Epithelial cell of esophagus (primary cell): ENCODE data around the gene EEFSEC.
A peak's percentile ranks its signal among the peaks of the same experiment; 100 is the strongest.

Source experiments
- DNase-seq: peaks from one replicate; pipeline ENCODE4 v3.0.0; 2010; ENCODE audit warnings: low read depth
- H3K4me3 ChIP-seq: 2 replicates; pipeline ENCODE4 v1.5.1; 2011; ENCODE audit warnings: mild to moderate bottlenecking, low read length, control low read depth
- CTCF ChIP-seq: IDR thresholded peaks from 2 replicates; pipeline ENCODE4 v1.5.1; 2011; ENCODE audit warnings: low read depth, mild to moderate bottlenecking, low read length, control low read depth, inconsistent platforms; ENCODE audit not compliant: insufficient read depth; ENCODE audit errors: missing control alignments

The EEFSEC gene

DNA sequence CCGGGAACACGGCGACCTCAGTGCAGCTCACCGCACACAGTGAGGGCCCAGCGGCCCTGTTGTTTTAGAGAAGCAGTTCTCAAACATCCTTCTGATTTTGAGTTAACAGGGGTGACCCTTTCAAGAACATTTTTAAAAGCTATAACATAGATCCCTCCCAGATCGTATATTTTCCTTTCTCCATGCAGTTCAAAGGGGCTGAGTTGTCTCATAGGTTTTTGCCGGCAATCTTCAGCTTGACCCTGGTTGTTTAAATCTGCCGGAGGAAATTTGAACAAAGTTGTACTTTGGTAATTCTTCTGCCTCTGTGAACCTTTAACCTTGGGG, 14.3 kb downstream of the EEFSEC start:
- no peak for TF ChIP-seq CTCF
- DNase-seq = no peak
- no peak overlapping the region for H3K4me3 ChIP-seq

DNA sequence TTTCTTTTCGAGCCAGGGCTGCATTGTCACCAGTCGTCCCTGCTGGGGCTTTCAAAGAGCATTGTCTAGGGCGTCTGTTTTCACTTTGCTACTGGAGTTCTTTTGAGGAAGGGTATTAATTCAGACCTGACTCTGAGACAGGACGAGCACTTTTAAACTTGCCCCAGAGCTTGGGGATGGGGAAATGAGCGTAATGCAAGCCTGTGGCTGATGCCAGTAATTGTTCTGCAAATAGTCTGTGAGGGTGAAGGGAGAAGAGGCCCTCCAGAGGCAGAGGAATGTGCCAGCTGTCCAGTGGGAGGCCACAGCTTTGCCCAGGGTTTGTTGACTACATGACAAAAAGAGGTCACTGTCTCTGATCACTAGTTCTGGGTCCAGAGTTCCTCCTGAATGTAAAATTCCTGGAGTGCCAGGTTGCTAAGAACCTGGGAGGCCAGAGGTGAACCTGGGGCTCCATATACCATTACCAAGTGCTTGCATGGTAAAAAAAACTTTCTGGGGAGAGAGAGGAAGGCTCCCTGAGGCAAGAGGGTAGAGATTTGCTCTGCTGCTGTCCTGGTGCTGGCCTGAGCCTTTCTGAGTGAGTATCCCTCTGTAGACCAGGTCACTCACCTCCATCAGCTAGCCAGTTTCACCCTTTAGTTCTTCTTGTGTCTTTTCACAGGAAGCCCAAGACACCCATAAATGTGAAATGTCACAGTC, 14.8 kb downstream of the EEFSEC start:
- no peak for TF ChIP-seq CTCF
- DNase-seq = no peak
- H3K4me3 ChIP-seq = no peak overlapping the region

GRCh38 chr3:128168836-128169235, 15.6 kb downstream of the EEFSEC start:
- no peak for DNase-seq
- TF ChIP-seq CTCF = no peak
- H3K4me3 ChIP-seq = no peak overlapping the region

GRCh38 chr3:128170866-128171516, 17.7 kb downstream of the EEFSEC start:
- peak; percentile 68 for DNase-seq
- H3K4me3 ChIP-seq = no peak overlapping the region
- peak; percentile 78 for TF ChIP-seq CTCF

DNA sequence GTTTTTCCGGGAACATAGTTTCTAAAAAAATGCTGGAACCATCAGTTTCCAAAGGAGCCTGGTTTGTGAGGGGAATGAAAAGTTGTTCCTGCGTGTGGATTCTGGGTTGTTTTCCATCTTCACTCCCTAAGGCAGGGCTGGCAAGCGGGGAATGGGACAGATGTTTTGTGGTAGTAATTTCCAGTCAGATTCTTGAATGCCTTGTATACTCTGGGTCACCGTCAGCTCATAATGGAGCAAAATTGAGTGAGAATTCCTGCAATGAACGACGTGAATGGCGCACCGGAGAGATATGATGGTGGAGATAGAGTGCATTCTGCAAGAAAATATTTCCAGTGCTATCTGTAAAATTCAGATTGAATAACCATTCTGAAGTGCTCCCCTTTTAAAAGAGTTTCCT, 19.9 kb downstream of the EEFSEC start:
- no peak overlapping the region for H3K4me3 ChIP-seq
- no peak for TF ChIP-seq CTCF
- DNase-seq = no peak

- DNase-seq = no peak
- TF ChIP-seq CTCF = no peak
- H3K4me3 ChIP-seq = no peak overlapping the region
These were observed 20.6 kb downstream of the EEFSEC start for GRCh38 chr3:128173849-128174248.
